MCF 10A (cell line): ENCODE data around the gene KICS2. TPM values are rescaled to one million over a fixed set of nuclear protein-coding genes. Genes with fewer than 3 reads are reported as not detected.

ENCODE experiments used
- BruUV-seq: library from RNA; stranded (reverse); fragments of 400-500 nt; replicated peaks from 2 replicates; lab custom pipeline; 2021; lab: Mats Ljungman, UMichigan
- CTCF ChIA-PET: fragments of 300-600 bp; sonication (Branson Sonifier 250); formaldehyde crosslinking; extraction: SDS; loops from one replicate; lab custom pipeline; 2021; ENCODE audit warnings: antibody characterized with exemption, inconsistent platforms; lab: Yijun Ruan, JAX
- POLR2A ChIA-PET: fragments of 300-600, 350-650 bp; sonication (Branson Sonifier 250); formaldehyde crosslinking; extraction: SDS; loops from one replicate; lab custom pipeline; 2020; ENCODE audit warnings: antibody characterized with exemption, inconsistent platforms; lab: Yijun Ruan, JAX
- DNase-seq: peaks from one replicate; pipeline ENCODE4 v3.0.0-alpha.2; 2018; ENCODE audit not compliant: unreplicated experiment
- H3K27ac Mint-ChIP-seq: one replicate; pipeline ENCODE4 v1.8.0; 2022; ENCODE audit warnings: mild to moderate bottlenecking, low read depth, mixed read lengths; ENCODE audit not compliant: unreplicated experiment
- H3K27me3 Mint-ChIP-seq: one replicate; pipeline ENCODE4 v1.8.0; 2022; ENCODE audit warnings: mixed read lengths; ENCODE audit not compliant: insufficient read depth, unreplicated experiment
- H3K36me3 Mint-ChIP-seq: one replicate; pipeline ENCODE4 v1.8.0; 2022; ENCODE audit warnings: mild to moderate bottlenecking, moderate library complexity, mixed read lengths; ENCODE audit not compliant: insufficient read depth, unreplicated experiment
- H3K4me1 Mint-ChIP-seq: one replicate; pipeline ENCODE4 v1.8.0; 2022; ENCODE audit warnings: mixed read lengths; ENCODE audit not compliant: insufficient read depth, unreplicated experiment
- H3K4me3 Mint-ChIP-seq: one replicate; pipeline ENCODE4 v1.8.0; 2022; ENCODE audit warnings: mild to moderate bottlenecking, moderate library complexity, mixed read lengths; ENCODE audit not compliant: unreplicated experiment
- H3K9me3 Mint-ChIP-seq: one replicate; pipeline ENCODE4 v1.8.0; 2022; ENCODE audit warnings: mixed read lengths; ENCODE audit not compliant: unreplicated experiment
- CTCF ChIP-seq: fragments of 200-600 bp; IDR thresholded peaks from one replicate; pipeline ENCODE4 v1.8.0; 2022; ENCODE audit warnings: antibody characterized with exemption, mild to moderate bottlenecking; ENCODE audit not compliant: unreplicated experiment
- intact Hi-C: fragments of 100-400 bp; cut with micrococcal nuclease; formaldehyde crosslinking; loops from 2 replicates; pipeline ENCODE4 v1.14.1; 2022
- total RNA-seq: library from RNA; stranded (reverse); gene quantifications from 2 replicates; pipeline ENCODE4 v1.2.3, GENCODE V29; 2022

KICS2 gene
- total RNA-seq, 1 experiment from 2014 or later: 11.9 TPM

- DNase-seq: no peak
- ChIA-PET POLR2A (interaction anchor here (0.7 to 1.2 kb wide), 2 partner anchors 12 to 47 kb away, joined by 3 read pairs; partner anchors contain the start of gene KICS2), CTCF (interaction anchor here (0.6 to 1.5 kb wide), 2 partner anchors 72 to 80 kb away, joined by 3 read pairs; no protein-coding TSS in a partner anchor)
- no peaks in the 10 kb centered on the region for H3K27me3 Mint-ChIP-seq
- H3K27ac Mint-ChIP-seq: no peak overlapping the region
- TF ChIP-seq CTCF: no peak
- H3K4me3 Mint-ChIP-seq: no peak overlapping the region
- no peaks in the 10 kb centered on the region for H3K36me3 Mint-ChIP-seq
- intact Hi-C loops: loop anchor here (5.0 kb wide), 1 partner anchor 277 kb away; the partner anchor contains the start of gene TBK1
- H3K4me1 Mint-ChIP-seq: peaks cover 36% of the 10 kb centered on the region
- BruUV-seq: no TSS peak
- no peaks in the 10 kb centered on the region for H3K9me3 Mint-ChIP-seq
Measured at GRCh38 chr12:64175254-64175945, 46.7 kb downstream of the KICS2 start.

GRCh38 chr12:64173456-64173855 lies 48.6 kb downstream of the KICS2 start:
- H3K4me3 Mint-ChIP-seq: no peak overlapping the region
- H3K36me3 Mint-ChIP-seq: no peaks in the 10 kb centered on the region
- peaks cover 41% of the 10 kb centered on the region for H3K4me1 Mint-ChIP-seq
- intact Hi-C loops: no loop called here
- no peak for DNase-seq
- BruUV-seq: no TSS peak
- ChIA-PET POLR2A (no interaction called here), CTCF (no interaction called here)
- TF ChIP-seq CTCF: no peak
- H3K27ac Mint-ChIP-seq: no peak overlapping the region
- H3K9me3 Mint-ChIP-seq: no peaks in the 10 kb centered on the region
- no peaks in the 10 kb centered on the region for H3K27me3 Mint-ChIP-seq

Other genes with a start within 250 kb of the KICS2 start
- not detected in 2 replicates for gene C12orf56, start 168.5 kb upstream of the KICS2 start, total RNA-seq
- 261 and 298 TPM in 2 replicates for gene XPOT, start 182.1 kb upstream of the KICS2 start, total RNA-seq
- 19.6 and 23.0 TPM in 2 replicates for gene TBK1, start 229.8 kb upstream of the KICS2 start, total RNA-seq